ENCODE results near the gene PDE5A.

Gene PDE5A

GRCh38 chr4:119667802-119668201, 39.2 kb upstream of the PDE5A start:
- no peaks in the 10 kb centered on the region for H3K9me3 ChIP-seq (replicated peaks; ENCODE audit: insufficient read depth, low read length)

GRCh38 chr4:119666653-119667091, 38.1 kb upstream of the PDE5A start:
- H4K20me1 ChIP-seq (ENCODE audit: insufficient read depth, low read length): no peaks in the 10 kb centered on the region
- H3K36me3 ChIP-seq (replicated peaks; ENCODE audit: insufficient read depth, low read length): no peaks in the 10 kb centered on the region
- H3K9me3 ChIP-seq (replicated peaks; ENCODE audit: insufficient read depth, low read length): no peaks in the 10 kb centered on the region
- H3K27me3 ChIP-seq (replicated peaks; ENCODE audit: insufficient read depth, low read length): no peaks in the 10 kb centered on the region
- no peak for DNase-seq
- H3K79me2 ChIP-seq (ENCODE audit: low read length): no peaks in the 10 kb centered on the region
- H3K27ac ChIP-seq (ENCODE audit: low read length): no peak overlapping the region
- no peak overlapping the region for H3K9ac ChIP-seq (ENCODE audit: low read length)
- no peaks in the 10 kb centered on the region for H3K9me2 ChIP-seq (replicated peaks; ENCODE audit: insufficient read depth, low read length)
- TF ChIP-seq EZH2phosphoT487 (IDR thresholded peaks at IDR 0.05; ENCODE audit: low read length): no peak
- TF ChIP-seq CTCF (IDR thresholded peaks at IDR 0.05; ENCODE audit: low read length): no peak
- no peak for TF ChIP-seq EZH2 (optimal IDR thresholded peaks at IDR 0.05; ENCODE audit: low read depth, low read length)
- peaks cover 16% of the 10 kb centered on the region for H3K4me1 ChIP-seq (ENCODE audit: low read length)
- H3K4me2 ChIP-seq (ENCODE audit: low read depth, low read length): no peak overlapping the region
- no peak overlapping the region for H2AFZ ChIP-seq (ENCODE audit: low read length)
- H3K4me3 ChIP-seq (ENCODE audit: low read length): no peak overlapping the region
- peaks cover 17% of the 10 kb centered on the region for H3F3A ChIP-seq (ENCODE audit: insufficient read depth, low read length)

More at GRCh38 chr4:119667802-119668201, 39.2 kb upstream of the PDE5A start:
- Histone ChIP-seq H3K9ac (ENCODE audit: low read length) (no peak overlapping the region), H3K27me3 (replicated peaks; ENCODE audit: insufficient read depth, low read length) (no peaks in the 10 kb centered on the region), H3K4me2 (ENCODE audit: low read depth, low read length) (no peak overlapping the region), H3K36me3 (replicated peaks; ENCODE audit: insufficient read depth, low read length) (no peaks in the 10 kb centered on the region), H4K20me1 (ENCODE audit: insufficient read depth, low read length) (no peaks in the 10 kb centered on the region), H3K27ac (ENCODE audit: low read length) (no peak overlapping the region), H2AFZ (ENCODE audit: low read length) (no peak overlapping the region), H3K4me3 (ENCODE audit: low read length) (no peak overlapping the region), H3K4me1 (ENCODE audit: low read length) (peaks cover 9% of the 10 kb centered on the region), H3K79me2 (ENCODE audit: low read length) (no peaks in the 10 kb centered on the region), H3F3A (ENCODE audit: insufficient read depth, low read length) (peaks cover 17% of the 10 kb centered on the region), H3K9me2 (replicated peaks; ENCODE audit: insufficient read depth, low read length) (no peaks in the 10 kb centered on the region)
- TF ChIP-seq CTCF (IDR thresholded peaks at IDR 0.05; ENCODE audit: low read length) (no peak), EZH2phosphoT487 (IDR thresholded peaks at IDR 0.05; ENCODE audit: low read length) (no peak), EZH2 (optimal IDR thresholded peaks at IDR 0.05; ENCODE audit: low read depth, low read length) (no peak)
- DNase-seq: no peak

- H3K27me3 ChIP-seq (replicated peaks; ENCODE audit: insufficient read depth, low read length): no peaks in the 10 kb centered on the region
- H3K4me2 ChIP-seq (ENCODE audit: low read depth, low read length): no peak overlapping the region
- no peak overlapping the region for H3K4me3 ChIP-seq (ENCODE audit: low read length)
- peaks cover 17% of the 10 kb centered on the region for H3F3A ChIP-seq (ENCODE audit: insufficient read depth, low read length)
- no peak for DNase-seq
- no peaks in the 10 kb centered on the region for H4K20me1 ChIP-seq (ENCODE audit: insufficient read depth, low read length)
- no peak overlapping the region for H3K27ac ChIP-seq (ENCODE audit: low read length)
- no peaks in the 10 kb centered on the region for H3K9me3 ChIP-seq (replicated peaks; ENCODE audit: insufficient read depth, low read length)
- no peaks in the 10 kb centered on the region for H3K9me2 ChIP-seq (replicated peaks; ENCODE audit: insufficient read depth, low read length)
- no peaks in the 10 kb centered on the region for H3K36me3 ChIP-seq (replicated peaks; ENCODE audit: insufficient read depth, low read length)
- no peak for TF ChIP-seq CTCF (IDR thresholded peaks at IDR 0.05; ENCODE audit: low read length)
- TF ChIP-seq EZH2phosphoT487 (IDR thresholded peaks at IDR 0.05; ENCODE audit: low read length): no peak
- no peak for TF ChIP-seq EZH2 (optimal IDR thresholded peaks at IDR 0.05; ENCODE audit: low read depth, low read length)
- H3K4me1 ChIP-seq (ENCODE audit: low read length): peaks cover 16% of the 10 kb centered on the region
- no peak overlapping the region for H3K9ac ChIP-seq (ENCODE audit: low read length)
- no peak overlapping the region for H2AFZ ChIP-seq (ENCODE audit: low read length)
- no peaks in the 10 kb centered on the region for H3K79me2 ChIP-seq (ENCODE audit: low read length)
Observed at GRCh38 chr4:119665752-119666151, 37.1 kb upstream of the PDE5A start.

All from MM.1S (cell line).